ENCODE data around the gene BIRC2. TPM values are rescaled to one million over a fixed set of nuclear protein-coding genes. Genes with fewer than 3 reads are reported as not detected.

The BIRC2 gene
- polyA plus RNA-seq, 1 experiment: 34.5 TPM

- Histone ChIP-seq H3K27me3 (ENCODE audit: control insufficient read depth, insufficient read depth, low read length) (no peaks in the 10 kb centered on the region; the same call in 1 of the 2 replicates), H3K36me3 (ENCODE audit: control insufficient read depth, insufficient read depth, low read length) (no peaks in the 10 kb centered on the region), H3K4me3 (ENCODE audit: low read depth, low read length) (no peak overlapping the region)
- DNase-seq (ENCODE audit: low read depth): no peak
- POLR2A ChIA-PET: no interaction called here
- no peak for TF ChIP-seq CTCF (IDR thresholded peaks at IDR 0.05; ENCODE audit: insufficient read depth, low read depth, low read length)
- CTCF ChIA-PET: interaction anchor here (0.6 to 3.4 kb wide), 6 partner anchors 9 to 36 kb away, joined by 3 to 22 read pairs (median 3); no protein-coding TSS in a partner anchor
Measured at GRCh38 chr11:102306048-102306597, 40.9 kb upstream of the BIRC2 start.

GRCh38 chr11:102306817-102307726 lies 39.9 kb upstream of the BIRC2 start:
- CTCF ChIA-PET: interaction anchor here (0.7 to 3.4 kb wide), 5 partner anchors 13 to 189 kb away, joined by 3 to 22 read pairs (median 5); no protein-coding TSS in a partner anchor
- TF ChIP-seq CTCF (IDR thresholded peaks at IDR 0.05; ENCODE audit: insufficient read depth, low read depth, low read length): no peak
- POLR2A ChIA-PET: no interaction called here
- no peaks in the 10 kb centered on the region for H3K36me3 ChIP-seq (ENCODE audit: control insufficient read depth, insufficient read depth, low read length)
- DNase-seq (ENCODE audit: low read depth): no peak
- no peak overlapping the region for H3K4me3 ChIP-seq (ENCODE audit: low read depth, low read length)
- no peaks in the 10 kb centered on the region; the same call in 1 of the 2 replicates for H3K27me3 ChIP-seq (ENCODE audit: control insufficient read depth, insufficient read depth, low read length)

GRCh38 chr11:102307727-102308038 lies 39.3 kb upstream of the BIRC2 start:
- H3K36me3 ChIP-seq (ENCODE audit: control insufficient read depth, insufficient read depth, low read length): no peaks in the 10 kb centered on the region
- no peaks in the 10 kb centered on the region; the same call in 1 of the 2 replicates for H3K27me3 ChIP-seq (ENCODE audit: control insufficient read depth, insufficient read depth, low read length)
- DNase-seq (ENCODE audit: low read depth): no peak
- no peak overlapping the region for H3K4me3 ChIP-seq (ENCODE audit: low read depth, low read length)
- CTCF ChIA-PET: interaction anchor here (0.7 to 3.4 kb wide), 5 partner anchors 11 to 188 kb away, joined by 3 to 22 read pairs (median 5); no protein-coding TSS in a partner anchor
- POLR2A ChIA-PET: no interaction called here
- no peak for TF ChIP-seq CTCF (IDR thresholded peaks at IDR 0.05; ENCODE audit: insufficient read depth, low read depth, low read length)

GRCh38 chr11:102309621-102310541 lies 37.1 kb upstream of the BIRC2 start:
- DNase-seq (ENCODE audit: low read depth): no peak
- POLR2A ChIA-PET: no interaction called here
- TF ChIP-seq CTCF (IDR thresholded peaks at IDR 0.05; ENCODE audit: insufficient read depth, low read depth, low read length): no peak
- H3K4me3 ChIP-seq (ENCODE audit: low read depth, low read length): no peak overlapping the region
- CTCF ChIA-PET: interaction anchor here (1.2 to 1.3 kb wide), 2 partner anchors 9 to 16 kb away, joined by 4 read pairs; no protein-coding TSS in a partner anchor
- no peaks in the 10 kb centered on the region for H3K36me3 ChIP-seq (ENCODE audit: control insufficient read depth, insufficient read depth, low read length)
- H3K27me3 ChIP-seq (ENCODE audit: control insufficient read depth, insufficient read depth, low read length): no peaks in the 10 kb centered on the region
